ENCODE data around the gene BOC.

DNA sequence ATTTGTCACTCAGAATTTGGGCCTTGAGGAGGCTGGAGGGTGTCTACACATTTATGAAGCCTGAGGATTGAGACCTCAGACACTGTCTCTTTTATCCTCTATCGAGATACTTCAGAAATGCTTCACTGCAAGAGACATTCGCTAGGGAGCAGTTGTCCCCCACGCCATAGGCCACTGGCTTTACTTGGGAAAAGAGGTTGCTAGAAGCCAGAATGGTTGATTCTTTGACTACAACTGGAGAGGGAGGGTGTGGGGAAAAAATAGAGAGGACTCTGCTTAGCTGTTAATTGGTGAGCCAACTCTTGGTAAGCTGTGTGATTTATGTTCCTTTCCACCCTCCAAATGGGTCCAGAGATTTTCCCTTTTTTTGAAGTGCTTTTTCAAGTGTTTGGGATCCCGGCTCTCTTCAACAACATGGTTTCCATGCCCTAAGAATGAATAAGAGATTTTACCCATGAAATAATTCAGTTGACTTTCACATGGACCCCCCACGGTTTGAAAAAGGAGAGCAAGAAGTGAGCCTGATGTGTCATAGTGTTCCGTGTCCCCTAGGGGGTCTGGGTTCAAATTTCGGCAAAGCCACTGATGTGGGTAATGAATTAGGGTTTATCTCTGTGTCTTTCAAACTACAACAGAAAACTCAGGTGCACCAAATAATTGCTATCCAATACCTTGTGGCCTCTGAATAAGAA, 2.7 kb downstream of the BOC start:
- TF ChIP-seq, protein P1, sequence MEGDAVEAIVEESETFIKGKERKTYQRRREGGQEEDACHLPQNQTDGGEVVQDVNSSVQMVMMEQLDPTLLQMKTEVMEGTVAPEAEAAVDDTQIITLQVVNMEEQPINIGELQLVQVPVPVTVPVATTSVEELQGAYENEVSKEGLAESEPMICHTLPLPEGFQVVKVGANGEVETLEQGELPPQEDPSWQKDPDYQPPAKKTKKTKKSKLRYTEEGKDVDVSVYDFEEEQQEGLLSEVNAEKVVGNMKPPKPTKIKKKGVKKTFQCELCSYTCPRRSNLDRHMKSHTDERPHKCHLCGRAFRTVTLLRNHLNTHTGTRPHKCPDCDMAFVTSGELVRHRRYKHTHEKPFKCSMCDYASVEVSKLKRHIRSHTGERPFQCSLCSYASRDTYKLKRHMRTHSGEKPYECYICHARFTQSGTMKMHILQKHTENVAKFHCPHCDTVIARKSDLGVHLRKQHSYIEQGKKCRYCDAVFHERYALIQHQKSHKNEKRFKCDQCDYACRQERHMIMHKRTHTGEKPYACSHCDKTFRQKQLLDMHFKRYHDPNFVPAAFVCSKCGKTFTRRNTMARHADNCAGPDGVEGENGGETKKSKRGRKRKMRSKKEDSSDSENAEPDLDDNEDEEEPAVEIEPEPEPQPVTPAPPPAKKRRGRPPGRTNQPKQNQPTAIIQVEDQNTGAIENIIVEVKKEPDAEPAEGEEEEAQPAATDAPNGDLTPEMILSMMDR (IDR thresholded peaks at IDR 0.05) = no peak
- no peak for TF ChIP-seq POLR2A (IDR thresholded peaks at IDR 0.05)
